Osteoblast (primary cell): Measurements from ENCODE around the gene LAG3. TPM values are rescaled to one million over a fixed set of nuclear protein-coding genes. Genes with fewer than 3 reads are reported as not detected.

Experiments
- DNase-seq: peaks from one replicate; pipeline ENCODE4 v3.0.0; 2011; ENCODE audit warnings: low spot score, mixed read lengths; ENCODE audit not compliant: insufficient read length; ENCODE audit errors: missing footprints
- H2AFZ ChIP-seq: 2 replicates; pipeline ENCODE4 v1.6.0; 2011; ENCODE audit warnings: mild to moderate bottlenecking, low read length
- H3K27ac ChIP-seq: 2 replicates; pipeline ENCODE4 v1.5.1; 2011; ENCODE audit warnings: mild to moderate bottlenecking, low read depth, low read length, moderate library complexity
- H3K27me3 ChIP-seq: 2 replicates; pipeline ENCODE4 v1.6.0; 2012; ENCODE audit warnings: mild to moderate bottlenecking, control low read depth, inconsistent platforms, low read length, moderate library complexity; ENCODE audit not compliant: insufficient read depth
- H3K36me3 ChIP-seq: 2 replicates; pipeline ENCODE4 v1.5.1; 2011; ENCODE audit warnings: mild to moderate bottlenecking, low read length, control low read depth, moderate library complexity; ENCODE audit not compliant: insufficient read depth
- H3K4me1 ChIP-seq: 2 replicates; pipeline ENCODE4 v1.5.1; 2011; ENCODE audit warnings: mild to moderate bottlenecking, low read length, control low read depth, moderate library complexity; ENCODE audit not compliant: insufficient read depth
- H3K4me2 ChIP-seq: 2 replicates; pipeline ENCODE4 v1.6.0; 2011; ENCODE audit warnings: mild to moderate bottlenecking, low read length; ENCODE audit not compliant: insufficient read depth
- H3K4me3 ChIP-seq: fragments of 200-600 bp; sonication (generic); 3 replicates; pipeline ENCODE4 v1.5.1; 2012; ENCODE audit warnings: mild to moderate bottlenecking, low read length, inconsistent platforms; ENCODE audit not compliant: insufficient read depth
- H3K79me2 ChIP-seq: 2 replicates; pipeline ENCODE4 v1.6.0; 2012; ENCODE audit warnings: mild to moderate bottlenecking, low read length, control low read depth, inconsistent platforms; ENCODE audit not compliant: insufficient read depth
- H3K9me3 ChIP-seq: 2 replicates; pipeline ENCODE4 v1.5.1; 2011; ENCODE audit warnings: low read depth, low read length, control low read depth
- H4K20me1 ChIP-seq: 2 replicates; pipeline ENCODE4 v1.6.0; 2012; ENCODE audit warnings: mild to moderate bottlenecking, low read length, control low read depth; ENCODE audit not compliant: insufficient read depth
- total RNA-seq: library from RNA; depleted of rRNA; stranded (reverse); fragments of >200 nt; gene quantifications from 2 replicates; pipeline ENCODE4 v1.2.3, GENCODE V29; 2012
- TF ChIP-seq, protein P1 (sequence below): IDR thresholded peaks from 2 replicates; pipeline ENCODE4 v1.5.1; 2011; ENCODE audit warnings: mild to moderate bottlenecking, low read depth, low read length, moderate library complexity; ENCODE audit errors: extremely low read depth

Gene LAG3
- total RNA-seq, result not detected in 2 replicates

DNA sequence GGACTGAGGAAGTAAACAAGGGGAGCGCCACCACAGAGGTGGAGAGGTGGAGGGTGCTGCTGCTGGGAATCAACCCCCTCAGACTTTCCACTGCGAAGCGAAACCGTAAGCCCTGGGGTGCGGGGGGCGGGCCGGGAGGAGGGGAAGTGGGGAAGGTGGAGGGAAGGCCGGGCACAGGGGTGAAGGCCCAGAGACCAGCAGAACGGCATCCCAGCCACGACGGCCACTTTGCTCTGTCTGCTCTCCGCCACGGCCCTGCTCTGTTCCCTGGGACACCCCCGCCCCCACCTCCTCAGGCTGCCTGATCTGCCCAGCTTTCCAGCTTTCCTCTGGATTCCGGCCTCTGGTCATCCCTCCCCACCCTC lies at the start of gene LAG3:
TSS of gene LAG3 (plus strand) at position 190 of the 365 bp plus-strand sequence. CDS start 333 bp downstream, outside the sequence.
- Histone ChIP-seq H3K4me1 (peaks cover 13% of the 10 kb centered on the region), H3K79me2 (peaks cover 24% of the 10 kb centered on the region), H3K27ac (no peak within 1 kb of the TSS), H3K4me2 (no peak within 1 kb of the TSS), H3K36me3 (peaks cover 15% of the 10 kb centered on the region), H3K9me3 (no peaks in the 10 kb centered on the region), H3K27me3 (no peaks in the 10 kb centered on the region), H4K20me1 (peaks cover 32% of the 10 kb centered on the region), H2AFZ (no peak within 1 kb of the TSS), H3K4me3 (no peak within 1 kb of the TSS)
- peak; percentile 92 for DNase-seq
- TF ChIP-seq, protein P1, sequence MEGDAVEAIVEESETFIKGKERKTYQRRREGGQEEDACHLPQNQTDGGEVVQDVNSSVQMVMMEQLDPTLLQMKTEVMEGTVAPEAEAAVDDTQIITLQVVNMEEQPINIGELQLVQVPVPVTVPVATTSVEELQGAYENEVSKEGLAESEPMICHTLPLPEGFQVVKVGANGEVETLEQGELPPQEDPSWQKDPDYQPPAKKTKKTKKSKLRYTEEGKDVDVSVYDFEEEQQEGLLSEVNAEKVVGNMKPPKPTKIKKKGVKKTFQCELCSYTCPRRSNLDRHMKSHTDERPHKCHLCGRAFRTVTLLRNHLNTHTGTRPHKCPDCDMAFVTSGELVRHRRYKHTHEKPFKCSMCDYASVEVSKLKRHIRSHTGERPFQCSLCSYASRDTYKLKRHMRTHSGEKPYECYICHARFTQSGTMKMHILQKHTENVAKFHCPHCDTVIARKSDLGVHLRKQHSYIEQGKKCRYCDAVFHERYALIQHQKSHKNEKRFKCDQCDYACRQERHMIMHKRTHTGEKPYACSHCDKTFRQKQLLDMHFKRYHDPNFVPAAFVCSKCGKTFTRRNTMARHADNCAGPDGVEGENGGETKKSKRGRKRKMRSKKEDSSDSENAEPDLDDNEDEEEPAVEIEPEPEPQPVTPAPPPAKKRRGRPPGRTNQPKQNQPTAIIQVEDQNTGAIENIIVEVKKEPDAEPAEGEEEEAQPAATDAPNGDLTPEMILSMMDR, result no peak

DNA sequence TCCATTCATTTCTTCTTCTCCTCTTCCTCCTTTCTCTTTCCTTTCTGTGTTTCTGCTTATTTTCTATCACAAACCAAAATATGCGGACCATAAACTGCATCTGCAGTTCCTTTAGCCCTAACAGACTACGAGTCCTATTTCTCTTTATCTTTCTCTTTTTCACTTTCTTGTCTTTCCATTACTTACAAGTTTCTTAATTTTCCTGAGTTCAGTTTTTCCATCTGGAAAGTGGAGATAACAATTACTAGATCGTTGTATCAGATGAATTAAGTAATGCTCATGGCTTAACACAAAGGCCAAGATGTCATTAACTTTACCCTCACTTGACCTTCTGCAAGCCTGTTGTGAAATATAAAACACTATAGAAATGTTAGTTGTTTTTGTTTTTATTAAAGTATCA lies 49.5 kb upstream of the LAG3 start:
- no peaks in the 10 kb centered on the region for H3K27me3 ChIP-seq
- TF ChIP-seq, protein P1, result no peak
- H3K4me1 ChIP-seq, result peaks cover 9% of the 10 kb centered on the region
- H3K4me3 ChIP-seq, result no peak overlapping the region
- H3K36me3 ChIP-seq, result peaks cover 9% of the 10 kb centered on the region
- H4K20me1 ChIP-seq, result no peaks in the 10 kb centered on the region
- no peak overlapping the region for H2AFZ ChIP-seq
- no peaks in the 10 kb centered on the region for H3K9me3 ChIP-seq
- H3K4me2 ChIP-seq, result peak overlapping the region; percentile 88
- H3K27ac ChIP-seq, result no peak overlapping the region
- no peak for DNase-seq
- H3K79me2 ChIP-seq, result peaks cover 17% of the 10 kb centered on the region

- Histone ChIP-seq H3K79me2 (peaks cover 17% of the 10 kb centered on the region), H3K4me3 (peak within 1 kb of the TSS; percentile 93), H3K36me3 (peaks cover 18% of the 10 kb centered on the region), H3K4me1 (peaks cover 9% of the 10 kb centered on the region), H2AFZ (peak within 1 kb of the TSS; percentile 90), H3K4me2 (peak within 1 kb of the TSS; percentile 88), H3K27me3 (no peaks in the 10 kb centered on the region), H4K20me1 (no peaks in the 10 kb centered on the region), H3K9me3 (no peaks in the 10 kb centered on the region), H3K27ac (peak within 1 kb of the TSS; percentile 94)
- TF ChIP-seq, protein P1, result no peak
- DNase-seq, result peak; percentile 98
Measured at GRCh38 chr12:6723607-6724408, 48.5 kb upstream of the LAG3 start, which contains the start of gene COPS7A. Gene COPS7A, plus strand, starts transcription at chr12:6724046. Its CDS starts 611 bp downstream, at chr12:6724657.

DNA sequence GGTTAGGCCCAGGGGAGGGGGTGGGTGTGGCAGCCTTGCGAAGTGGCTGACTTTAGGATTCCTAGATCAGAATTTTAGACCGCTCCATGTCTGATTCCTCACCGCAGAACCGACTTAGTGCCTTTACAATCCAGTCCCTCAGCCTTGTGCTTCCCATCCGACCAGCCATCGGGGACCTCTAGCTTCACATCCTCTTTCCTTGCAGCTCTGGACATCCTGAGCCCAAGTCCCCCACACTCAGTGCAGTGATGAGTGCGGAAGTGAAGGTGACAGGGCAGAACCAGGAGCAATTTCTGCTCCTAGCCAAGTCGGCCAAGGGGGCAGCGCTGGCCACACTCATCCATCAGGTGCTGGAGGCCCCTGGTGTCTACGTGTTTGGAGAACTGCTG lies 47.9 kb upstream of the LAG3 start:
- no peak for DNase-seq
- Histone ChIP-seq H3K36me3 (peaks cover 24% of the 10 kb centered on the region), H3K9me3 (no peaks in the 10 kb centered on the region), H3K27ac (peak overlapping the region; percentile 94), H3K27me3 (no peaks in the 10 kb centered on the region), H4K20me1 (no peaks in the 10 kb centered on the region), H3K79me2 (peaks cover 17% of the 10 kb centered on the region), H3K4me3 (peak overlapping the region; percentile 93), H3K4me2 (peak overlapping the region; percentile 88), H3K4me1 (peaks cover 9% of the 10 kb centered on the region), H2AFZ (peak overlapping the region; percentile 90)
- TF ChIP-seq, protein P1, result no peak
